GM12878 (cell line): ENCODE measurements around the gene GUCY1B1. TPM values are rescaled to one million over a fixed set of nuclear protein-coding genes. Genes with fewer than 3 reads are reported as not detected.

Experiments used
- ATAC-seq: fragments of 200-7000 bp; cut with Tn5 transposase; 3 replicates; pipeline ENCODE4 v1.9.1; 2020; ENCODE audit warnings: mild to moderate bottlenecking, moderate library complexity
- BruUV-seq: library from RNA; stranded (reverse); fragments of 400-500 nt; replicated peaks from 2 replicates; lab custom pipeline; 2021; lab: Mats Ljungman, UMichigan
- CTCF ChIA-PET: fragments of 300-600 bp; sonication (Branson Sonifier 250); formaldehyde crosslinking; extraction: SDS; loops from one replicate; lab custom pipeline; 2021; ENCODE audit warnings: inconsistent platforms; lab: Yijun Ruan, JAX
- POLR2A ChIA-PET: fragments of 350-600 bp; formaldehyde crosslinking; extraction: SDS; loops from one replicate; lab custom pipeline; 2021; ENCODE audit warnings: inconsistent platforms; lab: Charles Lee
- RAD21 ChIA-PET: fragments of 300-600 bp; sonication (Branson Sonifier 250); formaldehyde crosslinking; loops from one replicate; lab custom pipeline; 2023; ENCODE audit warnings: antibody characterized with exemption; ENCODE audit not compliant: unreplicated experiment; lab: Charles Lee
- SMC1A ChIA-PET: fragments of 300-600 bp; sonication (Branson Sonifier 250); formaldehyde crosslinking; loops from one replicate; lab custom pipeline; 2023; ENCODE audit not compliant: unreplicated experiment, uncharacterized antibody; lab: Charles Lee
- DNase-seq: peaks from one replicate; pipeline ENCODE4 v3.0.0-alpha.2; 2011; ENCODE audit warnings: low read depth, low spot score
- FAIRE-seq: peaks from 3 replicates; lab custom pipeline; 2011; peaks lifted over from hg19 to GRCh38; lab: Jason Lieb, UNC
- H2AFZ ChIP-seq: 2 replicates; pipeline ENCODE4 v1.6.0; 2011; ENCODE audit warnings: low read depth, low read length, control low read depth; ENCODE audit not compliant: control insufficient read depth
- H3K27ac ChIP-seq: 2 replicates; pipeline ENCODE4 v1.5.1; 2011; ENCODE audit warnings: control low read depth; ENCODE audit not compliant: control insufficient read depth, insufficient read depth
- H3K27me3 ChIP-seq, 2 experiments: replicated peaks in 1 of 2; 2 replicates each; pipeline versions ENCODE4 v1.6.0 to v1.6.1; 2011; ENCODE audit warnings: low read length in 1 of 2; ENCODE audit not compliant: control insufficient read depth in 2 of 2, insufficient read depth in 2 of 2
- H3K36me3 ChIP-seq, 2 experiments: 2 replicates each; pipeline ENCODE4 v1.5.1; 2011; ENCODE audit warnings: low read length in 1 of 2; ENCODE audit not compliant: control insufficient read depth in 2 of 2, insufficient read depth in 2 of 2
- H3K4me1 ChIP-seq: 2 replicates; pipeline ENCODE4 v1.6.1; 2011; ENCODE audit warnings: mild to moderate bottlenecking, low read length, moderate library complexity, mixed read lengths; ENCODE audit not compliant: control insufficient read depth, insufficient read depth
- H3K4me2 ChIP-seq: 2 replicates; pipeline ENCODE4 v1.6.0; 2011; ENCODE audit warnings: control low read depth; ENCODE audit not compliant: control insufficient read depth, insufficient read depth
- H3K4me3 ChIP-seq: fragments of 200-600 bp; sonication (generic); 2 replicates; pipeline ENCODE4 v1.5.1; 2016
- H3K79me2 ChIP-seq: 2 replicates; pipeline ENCODE4 v1.6.0; 2011; ENCODE audit warnings: low read length; ENCODE audit not compliant: control insufficient read depth, insufficient read depth
- H3K9ac ChIP-seq: 2 replicates; pipeline ENCODE4 v1.8.0; 2011; ENCODE audit warnings: low read length, control low read depth, mixed read lengths; ENCODE audit not compliant: control insufficient read depth, insufficient read depth
- H3K9me3 ChIP-seq: replicated peaks from 3 replicates; pipeline ENCODE4 v1.5.1; 2011; ENCODE audit warnings: mild to moderate bottlenecking, low read length; ENCODE audit not compliant: control insufficient read depth, insufficient read depth
- H4K20me1 ChIP-seq: 2 replicates; pipeline ENCODE4 v1.6.0; 2011; ENCODE audit not compliant: control insufficient read depth, insufficient read depth
- ASH2L ChIP-seq: fragments of 300-600, 200-600 bp; sonication (generic); IDR thresholded peaks from 2 replicates; pipeline ENCODE4 v1.6.1; 2017; ENCODE audit warnings: low read depth, mild to moderate bottlenecking, borderline replicate concordance
- BCLAF1 ChIP-seq: fragments of 450-650 bp; IDR thresholded peaks from 2 replicates; pipeline ENCODE4 v1.6.1; 2017; ENCODE audit warnings: antibody characterized with exemption, mild to moderate bottlenecking, moderate library complexity
- CHD4 ChIP-seq: fragments of 200-600 bp; sonication (generic); IDR thresholded peaks from 2 replicates; pipeline ENCODE4 v1.6.1; 2016; ENCODE audit warnings: mild to moderate bottlenecking
- FOS ChIP-seq: IDR thresholded peaks from 3 replicates; pipeline ENCODE4 v1.6.1; 2011; ENCODE audit warnings: borderline replicate concordance; ENCODE audit not compliant: insufficient read length; ENCODE audit errors: extremely low read depth
- GATAD2B ChIP-seq: fragments of 450-650 bp; conservative IDR thresholded peaks from 2 replicates; pipeline ENCODE4 v1.6.1; 2017; ENCODE audit warnings: low read depth, mild to moderate bottlenecking, moderate library complexity
- HCFC1 ChIP-seq: fragments of 150-350 bp; IDR thresholded peaks from 2 replicates; pipeline ENCODE4 v1.6.1; 2014; ENCODE audit warnings: low read length
- HDAC2 ChIP-seq: fragments of 200-600 bp; sonication (generic); IDR thresholded peaks from 2 replicates; pipeline ENCODE4 v1.6.1; 2017
- HDAC6 ChIP-seq: fragments of 200-600 bp; sonication (generic); IDR thresholded peaks from one replicate; pipeline ENCODE4 v1.8.0; 2017; ENCODE audit warnings: antibody characterized with exemption; ENCODE audit not compliant: unreplicated experiment
- MAX ChIP-seq: IDR thresholded peaks from 2 replicates; pipeline ENCODE4 v1.6.1; 2012; ENCODE audit warnings: low read depth, low read length, improper control_type of control experiment
- NFIC ChIP-seq: IDR thresholded peaks from 2 replicates; pipeline ENCODE4 v1.6.1; 2012; ENCODE audit warnings: low read depth, mild to moderate bottlenecking, inconsistent platforms, low read length, moderate library complexity
- NFXL1 ChIP-seq: fragments of 450-650 bp; IDR thresholded peaks from 2 replicates; pipeline ENCODE4 v1.6.1; 2017; ENCODE audit warnings: antibody characterized with exemption, mild to moderate bottlenecking, borderline replicate concordance
- NFYB ChIP-seq: IDR thresholded peaks from 2 replicates; pipeline ENCODE4 v1.6.1; 2011; ENCODE audit warnings: low read depth, mild to moderate bottlenecking, low read length, improper control_type of control experiment, moderate library complexity; ENCODE audit not compliant: insufficient read depth
- NR2C1 ChIP-seq: fragments of 450-650 bp; IDR thresholded peaks from 2 replicates; pipeline ENCODE4 v1.6.1; 2017; ENCODE audit warnings: antibody characterized with exemption, mild to moderate bottlenecking, moderate library complexity
- PBX3 ChIP-seq: IDR thresholded peaks from 2 replicates; pipeline ENCODE4 v1.6.1; 2011; ENCODE audit warnings: mild to moderate bottlenecking, low read depth, low read length, moderate library complexity; ENCODE audit not compliant: insufficient replicate concordance
- SMAD1 ChIP-seq: fragments of 450-650 bp; IDR thresholded peaks from 2 replicates; pipeline ENCODE4 v1.6.1; 2018; ENCODE audit warnings: mild to moderate bottlenecking, low read depth; ENCODE audit not compliant: partially characterized antibody
- SMC3 ChIP-seq: IDR thresholded peaks from 2 replicates; pipeline ENCODE4 v1.6.1; 2011; ENCODE audit warnings: low read length, improper control_type of control experiment, borderline replicate concordance
- SUZ12 ChIP-seq: fragments of 200-600 bp; sonication (generic); IDR thresholded peaks from one replicate; pipeline ENCODE4 v1.6.1; 2018; ENCODE audit warnings: antibody characterized with exemption, mild to moderate bottlenecking; ENCODE audit not compliant: unreplicated experiment
- ZBTB33 ChIP-seq: fragments of 450-650 bp; IDR thresholded peaks from 2 replicates; pipeline ENCODE4 v1.6.1; 2017; ENCODE audit warnings: mild to moderate bottlenecking
- ZNF207 ChIP-seq: fragments of 450-650 bp; IDR thresholded peaks from 2 replicates; pipeline ENCODE4 v1.6.1; 2014; ENCODE audit warnings: antibody characterized with exemption, mild to moderate bottlenecking, borderline replicate concordance
- ZNF217 ChIP-seq: fragments of 450-650 bp; IDR thresholded peaks from 2 replicates; pipeline ENCODE4 v1.6.1; 2017; ENCODE audit warnings: antibody characterized with exemption, mild to moderate bottlenecking
- WGBS: methylation state at CpG from one replicate; pipeline ENCODE4 v1.1.6; 2016; ENCODE audit warnings: low lambda C conversion rate; ENCODE audit not compliant: insufficient replicate concordance, insufficient coverage; ENCODE audit errors: missing lambda C conversion rate; 5-methylcytosine and 5-hydroxymethylcytosine counted together
- in situ Hi-C: fragments of 300-500 bp; cut with MboI; formaldehyde crosslinking; loops from 9 replicates; pipeline ENCODE4 v1.14.3; 2018; ENCODE audit warnings: mixed read lengths
- intact Hi-C: fragments of 100-400 bp; cut with micrococcal nuclease; formaldehyde crosslinking; loops from one replicate; pipeline ENCODE4 v1.14.2; 2022; ENCODE audit not compliant: unreplicated experiment
- polyA plus RNA-seq, 11 experiments: library from polyadenylated mRNA; depleted of rRNA in 4 of 11; unstranded in 6 of 11; stranded (reverse) in 5 of 11; fragments of >200 nt; fragmentation: Nextera tagmentation in 4 of 11; fragmentation: Illumina TruSeq in 1 of 11; extraction: Ambion mirVana in 4 of 11; extraction: Trizol in 1 of 11; gene quantifications; 1 replicate in 1 of 11; 2 replicates in 10 of 11; pipeline versions ENCODE4 v1.2.1 to v1.2.3, GENCODE V29; 2011 to 2016; ENCODE audit warnings: inconsistent platforms in 2 of 11, missing spikeins in 2 of 11, low read depth in 1 of 11
- total RNA-seq, 4 experiments: library from RNA; depleted of rRNA in 3 of 4; stranded (reverse); fragments of >200 nt in 3 of 4; fragmentation: Illumina TruSeq in 1 of 4; extraction: Trizol in 1 of 4; gene quantifications; 2 replicates each; pipeline versions ENCODE4 v1.2.1 to v1.2.3, GENCODE V29; 2013 to 2021

Gene GUCY1B1
- total and polyA plus RNA-seq, 10 of the 15 experiments (the other 5 are each of a cell fraction or from before 2014, with no cell fraction given), result 0.60 to 38.5 (median 1.4) TPM

GRCh38 chr4:155828628-155829027, 69.8 kb downstream of the GUCY1B1 start:
- POLR2A ChIA-PET, result no interaction called here
- Histone ChIP-seq H3K4me2 (no peak overlapping the region), H3K27me3 (no peaks in the 10 kb centered on the region), H2AFZ (no peak overlapping the region), H3K36me3 (no peaks in the 10 kb centered on the region), H3K4me3 (no peak overlapping the region), H3K79me2 (no peaks in the 10 kb centered on the region), H3K4me1 (no peaks in the 10 kb centered on the region), H3K9me3 (no peaks in the 10 kb centered on the region), H4K20me1 (no peaks in the 10 kb centered on the region)
- no peak for DNase-seq
- SMC1A ChIA-PET, result interaction anchor here (1.2 kb wide), 1 partner anchor 72 kb away, joined by 4 read pairs; no protein-coding TSS in a partner anchor
- intact Hi-C loops (no loop called here), in situ Hi-C loops (no loop called here)
- BruUV-seq, result no TSS peak
- RAD21 ChIA-PET, result no interaction called here
- no peak for ATAC-seq
- no peak for TF ChIP-seq GATAD2B
- TF ChIP-seq MAX, result no peak
- no peak for TF ChIP-seq FOS
- TF ChIP-seq ZBTB33, result no peak
- no peak for TF ChIP-seq HDAC6
- TF ChIP-seq NFXL1, result no peak
- no peak for TF ChIP-seq ZNF207
- no peak for TF ChIP-seq HCFC1
- no peak for TF ChIP-seq SUZ12
- no peak for TF ChIP-seq SMC3
- TF ChIP-seq NFIC, result no peak
- no peak for TF ChIP-seq PBX3
- TF ChIP-seq CHD4, result no peak
- no peak for TF ChIP-seq SMAD1
- no peak for TF ChIP-seq ASH2L
- no peak for TF ChIP-seq HDAC2
- TF ChIP-seq NR2C1, result no peak
- no peak for TF ChIP-seq ZNF217
- TF ChIP-seq NFYB, result no peak
- TF ChIP-seq BCLAF1, result no peak
- TF ChIP-seq, all 136 proteins: peak for 0
- no peak overlapping the region for H3K27ac ChIP-seq
- CTCF ChIA-PET, result no interaction called here
- FAIRE-seq, result no peak
- 32% methylated on average over 3 of the region's 3 CpGs for WGBS
- H3K9ac ChIP-seq, result no peak overlapping the region
